GM18508 (cell line): ENCODE measurements around the gene MAN1C1.
"Not testable (repeated sequence)": the region's sequence is repeated elsewhere in the genome, so short reads cannot be mapped to it uniquely, and the experiment has no call there.

ENCODE experiments used
- ATAC-seq: cut with Tn5 transposase; IDR thresholded peaks from one replicate; pipeline ENCODE4 v1.9.1; 2021; ENCODE audit warnings: moderate number of reproducible peaks; ENCODE audit not compliant: insufficient read depth, unreplicated experiment

Gene MAN1C1

DNA sequence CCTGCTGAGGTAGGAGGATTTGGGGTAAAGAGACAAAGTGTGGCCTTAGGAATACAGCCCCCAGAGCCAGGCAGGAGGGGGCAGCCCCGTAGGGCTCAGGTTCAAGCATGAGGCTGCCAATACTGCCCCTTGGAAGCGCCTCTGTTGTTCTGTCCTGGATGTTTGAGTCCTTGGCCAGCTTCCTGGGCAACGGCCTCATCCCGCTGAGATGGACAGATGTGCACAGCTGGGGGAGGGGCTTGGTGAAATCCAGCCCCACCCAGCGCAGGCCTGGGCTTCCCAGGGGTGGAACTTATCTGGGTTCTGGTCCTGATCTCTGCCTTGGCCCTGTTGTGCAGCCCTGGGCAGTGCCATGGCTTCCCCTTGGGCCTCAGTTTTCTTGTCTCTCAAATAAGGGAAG, 34.8 kb upstream of the MAN1C1 start:
- no peak for ATAC-seq

DNA sequence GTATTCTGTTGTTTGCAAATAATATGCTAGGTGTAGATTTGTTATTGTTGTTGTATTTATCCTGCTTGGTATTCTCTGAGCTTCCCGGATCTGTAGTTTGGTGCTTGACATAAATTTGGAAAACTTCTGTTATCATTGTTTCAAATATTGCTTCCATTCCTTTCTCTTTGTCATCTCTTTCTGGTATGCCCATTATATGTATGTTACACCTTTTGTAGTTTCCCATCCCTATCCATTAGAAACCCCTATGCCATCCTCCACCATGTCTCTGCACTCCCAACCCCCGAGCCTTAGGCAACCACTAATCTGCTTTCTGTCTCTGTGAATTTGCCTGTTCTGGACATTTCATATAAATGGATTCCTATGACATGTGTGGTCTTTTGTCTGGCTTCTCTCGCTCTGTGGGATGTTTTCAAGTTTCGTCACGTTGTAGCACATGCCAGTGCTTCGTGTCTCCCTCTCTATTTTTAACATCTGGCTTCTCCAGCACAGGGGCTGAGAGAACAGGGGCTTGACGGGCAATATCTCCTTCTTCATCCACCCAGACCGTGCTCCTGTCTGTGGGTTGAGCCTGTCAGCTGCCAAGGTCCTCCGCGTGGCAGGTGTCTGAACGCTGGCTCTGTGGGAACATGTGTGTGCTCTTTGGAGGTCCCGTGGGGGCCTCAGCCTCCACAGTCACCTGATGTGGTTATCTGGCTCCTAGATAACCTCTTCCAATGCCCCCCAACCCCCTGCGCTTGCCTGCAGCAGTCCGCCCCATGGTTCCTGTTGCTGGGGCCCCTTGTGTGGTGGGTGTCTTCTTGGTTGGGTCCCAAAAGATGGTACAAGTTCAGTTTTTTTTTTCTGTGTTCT, 32.8 kb upstream of the MAN1C1 start:
- no peak for ATAC-seq

DNA sequence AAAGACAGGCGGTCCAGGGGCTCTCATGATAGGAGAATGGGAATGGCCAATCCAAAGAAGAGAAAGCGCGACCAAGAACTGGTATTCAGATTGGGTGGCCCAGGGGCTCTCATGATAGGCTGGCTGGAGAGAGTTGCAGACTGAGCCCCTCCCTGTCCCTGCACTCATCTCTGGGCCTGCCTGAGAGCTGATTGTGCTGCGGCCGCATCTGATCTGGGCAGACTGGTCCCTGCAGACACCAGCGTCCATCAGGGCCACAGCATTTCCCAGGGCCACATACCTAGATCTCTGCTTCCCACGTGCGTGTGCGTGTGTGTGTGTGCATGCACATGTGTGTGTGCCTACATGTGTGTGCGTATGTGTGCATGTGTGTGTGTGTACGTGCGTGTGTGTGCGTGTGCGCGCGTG, 30.4 kb upstream of the MAN1C1 start:
- ATAC-seq, result no peak

DNA sequence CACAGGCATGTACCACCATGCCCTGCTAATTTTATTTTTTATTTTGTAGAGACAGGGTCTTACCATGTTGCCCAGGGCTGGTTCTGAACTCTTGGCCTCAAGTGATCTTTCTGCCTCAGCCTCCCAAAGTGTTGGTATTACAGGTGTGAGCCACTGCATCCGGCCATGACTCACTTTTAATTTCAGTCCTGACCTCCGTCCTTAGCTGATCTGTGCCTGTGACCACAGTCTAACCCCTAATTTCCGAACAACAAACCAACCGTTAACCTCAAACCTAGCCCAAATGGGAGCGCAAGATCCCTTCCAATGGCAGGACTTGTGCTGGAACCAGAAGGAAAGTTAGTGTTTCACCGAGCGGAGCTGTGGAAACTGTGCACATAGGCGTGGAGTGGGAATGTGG, 29.3 kb upstream of the MAN1C1 start:
- no peak for ATAC-seq

- ATAC-seq, result not testable (repeated sequence)
Observed at GRCh38 chr1:25588224-25588623, 28.4 kb upstream of the MAN1C1 start.

GRCh38 chr1:25588786-25589185, 27.8 kb upstream of the MAN1C1 start:
- ATAC-seq, result not testable (repeated sequence)

GRCh38 chr1:25590096-25590824, 26.3 kb upstream of the MAN1C1 start:
- no peak for ATAC-seq

- ATAC-seq, result no peak
Observed at GRCh38 chr1:25593861-25594260, 22.7 kb upstream of the MAN1C1 start.

- ATAC-seq, result no peak
Observed at GRCh38 chr1:25594971-25595370, 21.6 kb upstream of the MAN1C1 start.

DNA sequence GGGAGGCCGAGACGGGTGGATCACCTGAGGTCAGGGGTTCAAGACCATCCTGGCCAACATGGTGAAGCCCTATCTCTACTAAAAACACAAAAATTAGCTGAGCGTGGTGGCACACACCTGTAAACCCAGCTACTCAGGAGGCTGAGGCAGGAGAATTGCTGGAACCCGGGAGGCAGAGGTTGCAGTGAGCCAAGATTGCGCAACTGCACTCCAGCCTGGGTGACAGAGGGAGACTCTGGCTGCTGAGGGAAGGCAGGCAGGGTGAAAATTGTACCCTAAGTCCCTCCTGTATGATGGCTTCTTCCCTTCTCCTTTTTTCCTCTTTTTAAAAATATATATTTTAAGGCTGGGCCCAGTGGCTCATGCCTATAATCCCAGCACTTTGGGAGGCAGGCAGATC, 19.9 kb upstream of the MAN1C1 start:
- ATAC-seq, result not testable (repeated sequence)

GRCh38 chr1:25598879-25599278, 17.7 kb upstream of the MAN1C1 start:
- no peak for ATAC-seq

DNA sequence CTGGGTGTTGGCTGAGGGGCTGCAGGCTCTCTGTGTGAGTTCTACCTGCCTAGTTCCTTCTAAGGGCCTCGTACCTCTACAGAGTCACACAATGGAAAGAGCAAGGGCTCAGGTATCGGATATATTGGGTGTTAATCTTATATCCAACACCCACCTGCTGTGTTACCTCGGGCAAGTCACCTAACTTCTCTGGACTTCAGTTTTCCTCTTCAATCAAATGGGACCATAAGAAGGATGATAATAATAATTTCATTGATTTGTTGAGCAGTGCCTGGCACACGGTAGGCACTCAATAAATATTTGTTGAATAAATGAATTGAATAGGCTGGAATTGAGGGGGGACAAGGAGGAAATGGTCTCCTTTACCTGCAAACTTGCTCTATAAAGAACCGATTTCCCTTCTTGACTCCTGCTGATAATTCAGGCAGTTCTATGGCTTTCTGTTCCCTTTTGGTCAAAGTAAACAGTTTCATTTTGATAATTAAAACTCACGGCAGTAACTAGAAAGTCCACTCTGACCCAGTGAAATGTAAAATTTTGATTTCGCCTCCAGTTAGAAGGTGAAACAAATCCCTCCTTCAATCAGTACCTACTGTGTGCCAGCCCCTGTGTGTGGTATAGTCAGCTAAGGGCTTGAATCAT, 16.5 kb upstream of the MAN1C1 start:
- ATAC-seq, result no peak

- ATAC-seq, result not testable (repeated sequence)
Observed at GRCh38 chr1:25600971-25601699, 15.5 kb upstream of the MAN1C1 start.

- not testable (repeated sequence) for ATAC-seq
Observed at GRCh38 chr1:25603779-25604538, 12.6 kb upstream of the MAN1C1 start.

DNA sequence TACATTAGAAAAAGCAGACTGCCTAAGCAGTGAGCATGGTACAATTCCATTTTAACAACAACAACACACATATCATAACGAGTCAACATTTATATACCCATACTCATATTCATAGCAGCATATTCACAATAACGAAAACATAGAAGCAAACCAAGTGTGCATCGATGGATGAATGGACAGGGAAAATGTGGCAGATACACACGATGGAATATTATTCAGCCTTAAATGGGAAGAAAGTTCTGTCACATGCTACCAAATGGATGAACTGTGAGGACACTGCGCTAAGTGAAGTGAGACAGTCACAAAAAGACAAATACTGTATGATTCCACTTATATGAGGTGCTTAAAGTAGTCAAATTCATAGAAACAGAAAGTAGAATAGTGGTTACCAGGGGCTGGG, 9.5 kb upstream of the MAN1C1 start:
- no peak for ATAC-seq

DNA sequence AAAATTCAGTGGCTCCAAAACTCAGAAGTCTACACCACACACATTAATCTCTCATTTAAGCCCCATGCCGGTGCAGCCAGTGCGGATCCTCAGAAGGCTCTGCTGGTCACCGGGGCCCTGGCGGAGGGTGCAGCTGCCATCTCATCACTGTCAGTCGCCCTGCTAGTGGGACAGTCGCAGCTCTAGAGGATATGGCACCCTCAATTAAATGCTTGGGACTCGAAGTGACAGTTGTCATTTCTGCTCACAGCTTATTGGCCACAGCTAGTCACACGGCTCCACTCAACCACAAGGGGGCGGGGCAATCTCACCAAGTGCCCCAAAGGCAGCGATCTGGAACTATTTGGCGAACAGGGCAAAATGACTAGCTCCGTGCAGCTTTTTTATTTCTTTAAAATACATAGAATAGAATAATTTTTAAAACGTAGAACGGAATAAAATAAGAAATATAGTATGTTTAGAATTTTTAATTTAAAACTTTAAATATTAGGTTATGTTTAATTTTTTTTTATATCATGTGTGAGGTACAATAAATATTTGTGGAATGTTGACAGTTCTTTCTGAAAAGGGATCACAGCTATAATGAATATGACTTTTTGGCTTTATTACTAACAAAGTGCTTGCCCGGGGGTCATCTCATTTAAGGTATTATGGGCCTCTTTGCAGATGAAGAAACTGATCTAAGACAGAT, 8.0 kb upstream of the MAN1C1 start:
- ATAC-seq, result no peak

GRCh38 chr1:25609921-25610320, 6.7 kb upstream of the MAN1C1 start:
- no peak for ATAC-seq

DNA sequence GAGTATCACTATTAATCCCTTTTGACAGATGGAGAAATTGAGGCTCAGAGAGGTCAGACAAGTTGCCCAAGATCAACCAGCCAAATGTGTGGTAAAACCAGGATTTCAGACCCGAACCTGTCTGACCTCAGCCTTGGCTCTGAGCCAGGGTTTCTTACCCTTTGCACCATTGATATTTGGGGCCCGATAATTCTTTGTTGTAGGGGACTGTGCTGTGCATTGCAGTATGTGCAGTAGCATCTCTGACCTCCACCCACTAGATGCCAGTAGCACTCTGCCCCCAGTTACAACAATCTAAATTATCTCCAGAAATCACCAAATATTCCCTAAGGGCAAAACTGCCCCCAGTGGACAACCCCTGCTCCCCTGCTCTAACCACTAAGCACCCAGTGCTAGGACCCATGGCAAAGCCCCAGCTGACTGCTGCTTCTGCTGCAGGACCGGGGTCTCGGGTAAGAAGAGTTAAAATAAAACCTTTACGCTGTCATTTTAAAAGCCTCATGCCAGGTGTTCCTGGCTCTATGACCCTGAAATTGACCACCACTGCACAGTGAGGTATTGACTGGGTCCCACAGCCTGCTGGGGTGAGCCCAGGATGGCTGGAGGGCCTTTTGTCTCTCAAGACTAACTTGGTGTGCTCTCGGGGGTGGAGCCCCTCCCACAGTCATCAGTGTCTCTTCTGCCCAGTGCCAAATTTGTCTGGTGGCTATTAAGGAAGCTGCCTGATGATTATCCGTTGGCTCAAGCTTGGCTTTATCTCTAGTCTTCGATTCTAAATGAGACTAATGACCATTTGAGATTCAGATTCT, 5.6 kb upstream of the MAN1C1 start:
- no peak for ATAC-seq
